Astrocyte of the spinal cord (primary cell): Measurements from ENCODE around the gene PHOX2A.

Experiments used
- DNase-seq: peaks from one replicate; pipeline ENCODE4 v3.0.0; 2011; ENCODE audit warnings: low read depth, low spot score
- H3K4me3 ChIP-seq: 2 replicates; pipeline ENCODE4 v1.5.1; 2011; ENCODE audit warnings: low read depth, mild to moderate bottlenecking, low read length, moderate library complexity
- in situ Hi-C: cut with HindIII; loops from 2 replicates; pipeline ENCODE4 v1.10.0; 2017; ENCODE audit warnings: low sequenced_read_pairs
- TF ChIP-seq, protein P1 (sequence below): IDR thresholded peaks from 2 replicates; pipeline ENCODE4 v1.5.1; 2012; ENCODE audit warnings: low read depth, mild to moderate bottlenecking, low read length, inconsistent platforms

PHOX2A gene

DNA sequence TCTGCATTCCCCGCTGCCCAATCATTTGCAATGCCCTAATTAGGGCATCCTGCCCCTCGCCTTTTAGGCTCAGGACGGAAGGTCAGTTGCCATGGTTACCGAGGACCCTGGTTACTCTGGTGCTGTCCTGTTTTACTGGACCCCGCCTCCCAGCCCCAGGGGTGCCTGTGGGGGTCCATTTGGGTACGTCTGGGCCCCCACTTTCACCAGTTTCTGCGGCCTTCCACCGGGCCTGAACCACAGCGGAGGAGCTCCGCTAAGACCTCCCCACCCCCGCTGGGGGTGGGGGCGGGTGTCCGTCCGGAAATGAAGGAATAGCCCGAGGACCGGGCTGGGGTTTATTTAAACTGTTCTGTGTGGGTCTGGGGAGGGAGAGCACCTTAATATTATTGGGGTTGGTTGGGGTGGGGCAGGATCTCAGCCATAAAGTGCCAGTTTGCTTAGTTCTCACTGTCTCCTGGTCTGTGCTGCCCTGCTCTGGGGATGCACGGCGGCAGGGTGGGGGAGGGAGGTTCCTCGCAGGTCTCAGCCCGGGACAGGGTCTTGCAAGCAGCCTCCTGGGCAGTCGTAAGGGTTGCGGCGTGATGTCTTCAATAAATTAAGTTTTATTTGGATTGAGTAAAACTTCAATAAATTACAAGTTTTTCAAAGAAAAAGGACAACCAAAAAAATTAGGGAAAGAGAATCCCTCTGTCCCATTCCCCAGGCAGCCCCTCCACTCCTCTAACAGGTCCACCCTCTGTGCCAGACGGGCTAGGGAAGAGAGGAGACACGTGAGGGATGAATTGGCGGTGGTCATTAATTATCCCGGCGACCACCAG lies 5.3 kb downstream of the PHOX2A start:
- TF ChIP-seq, protein P1, sequence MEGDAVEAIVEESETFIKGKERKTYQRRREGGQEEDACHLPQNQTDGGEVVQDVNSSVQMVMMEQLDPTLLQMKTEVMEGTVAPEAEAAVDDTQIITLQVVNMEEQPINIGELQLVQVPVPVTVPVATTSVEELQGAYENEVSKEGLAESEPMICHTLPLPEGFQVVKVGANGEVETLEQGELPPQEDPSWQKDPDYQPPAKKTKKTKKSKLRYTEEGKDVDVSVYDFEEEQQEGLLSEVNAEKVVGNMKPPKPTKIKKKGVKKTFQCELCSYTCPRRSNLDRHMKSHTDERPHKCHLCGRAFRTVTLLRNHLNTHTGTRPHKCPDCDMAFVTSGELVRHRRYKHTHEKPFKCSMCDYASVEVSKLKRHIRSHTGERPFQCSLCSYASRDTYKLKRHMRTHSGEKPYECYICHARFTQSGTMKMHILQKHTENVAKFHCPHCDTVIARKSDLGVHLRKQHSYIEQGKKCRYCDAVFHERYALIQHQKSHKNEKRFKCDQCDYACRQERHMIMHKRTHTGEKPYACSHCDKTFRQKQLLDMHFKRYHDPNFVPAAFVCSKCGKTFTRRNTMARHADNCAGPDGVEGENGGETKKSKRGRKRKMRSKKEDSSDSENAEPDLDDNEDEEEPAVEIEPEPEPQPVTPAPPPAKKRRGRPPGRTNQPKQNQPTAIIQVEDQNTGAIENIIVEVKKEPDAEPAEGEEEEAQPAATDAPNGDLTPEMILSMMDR = no peak
- DNase-seq = no peak
- no peak overlapping the region for H3K4me3 ChIP-seq
- in situ Hi-C loops = no loop called here

DNA sequence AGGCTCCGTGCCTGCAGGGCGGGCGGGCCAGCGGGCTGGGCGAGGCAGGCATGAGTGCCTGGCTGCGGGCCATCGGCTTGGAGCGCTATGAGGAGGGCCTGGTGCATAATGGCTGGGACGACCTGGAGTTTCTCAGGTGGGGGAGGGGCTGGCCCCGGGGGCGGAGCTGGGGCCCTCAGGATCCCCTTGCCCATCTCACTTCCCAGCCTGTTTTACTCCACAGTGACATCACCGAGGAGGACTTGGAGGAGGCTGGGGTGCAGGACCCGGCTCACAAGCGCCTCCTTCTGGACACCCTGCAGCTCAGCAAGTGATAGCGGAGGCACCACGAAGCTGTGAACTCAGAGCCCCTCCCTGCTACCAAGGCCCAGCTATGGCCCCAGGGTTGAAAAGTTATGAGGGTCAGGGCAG lies 5.9 kb downstream of the PHOX2A start:
- H3K4me3 ChIP-seq = no peak overlapping the region
- TF ChIP-seq, protein P1 = peak; percentile 87
- peak; percentile 67 for DNase-seq
- in situ Hi-C loops = no loop called here

DNA sequence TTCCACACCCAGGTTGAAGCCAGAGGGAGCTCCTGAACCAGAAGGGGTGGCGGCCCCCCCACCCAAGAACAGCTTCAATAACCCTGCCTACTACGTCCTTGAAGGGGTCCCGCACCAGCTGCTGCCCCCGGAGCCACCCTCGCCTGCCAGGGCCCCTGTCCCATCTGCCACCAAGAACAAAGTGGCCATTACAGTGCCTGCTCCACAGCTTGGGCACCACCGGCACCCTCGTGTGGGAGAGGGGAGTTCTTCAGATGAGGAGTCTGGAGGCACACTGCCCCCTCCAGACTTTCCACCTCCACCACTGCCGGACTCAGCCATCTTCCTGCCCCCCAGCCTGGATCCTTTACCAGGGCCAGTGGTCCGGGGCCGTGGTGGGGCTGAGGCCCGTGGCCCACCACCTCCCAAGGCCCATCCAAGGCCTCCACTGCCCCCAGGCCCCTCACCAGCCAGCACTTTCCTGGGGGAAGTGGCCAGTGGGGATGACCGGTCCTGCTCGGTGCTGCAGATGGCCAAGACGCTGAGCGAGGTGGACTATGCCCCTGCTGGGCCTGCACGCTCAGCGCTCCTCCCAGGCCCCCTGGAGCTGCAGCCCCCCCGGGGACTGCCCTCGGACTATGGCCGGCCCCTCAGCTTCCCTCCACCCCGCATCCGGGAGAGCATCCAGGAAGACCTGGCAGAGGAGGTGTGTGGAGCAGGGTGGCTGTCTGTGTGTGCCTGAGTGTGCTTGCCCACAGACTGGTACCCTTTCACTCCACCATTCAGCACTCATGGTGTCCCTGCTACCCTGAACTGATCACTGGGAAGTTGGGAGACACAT lies 6.7 kb downstream of the PHOX2A start:
- in situ Hi-C loops = no loop called here
- TF ChIP-seq, protein P1 = no peak
- DNase-seq = no peak
- H3K4me3 ChIP-seq = no peak overlapping the region

DNA sequence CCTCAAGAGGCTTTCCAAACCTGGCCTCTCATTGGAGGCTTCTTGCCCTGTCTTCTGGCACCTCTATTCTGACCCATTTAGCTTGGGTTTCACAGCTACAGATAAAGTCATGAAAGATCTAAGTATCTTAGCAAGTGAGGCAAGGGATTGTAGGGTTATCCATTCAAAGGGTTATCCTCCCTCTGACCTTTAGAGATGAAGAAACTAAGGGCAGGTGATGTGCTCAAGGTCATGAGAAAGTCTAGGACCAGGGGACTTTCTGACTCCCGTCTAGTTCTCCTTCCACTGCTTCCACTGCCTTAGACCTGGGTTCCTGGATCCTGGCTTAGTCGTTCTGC lies 7.2 kb downstream of the PHOX2A start:
- TF ChIP-seq, protein P1 = no peak
- no peak for DNase-seq
- in situ Hi-C loops = no loop called here
- H3K4me3 ChIP-seq = no peak overlapping the region

DNA sequence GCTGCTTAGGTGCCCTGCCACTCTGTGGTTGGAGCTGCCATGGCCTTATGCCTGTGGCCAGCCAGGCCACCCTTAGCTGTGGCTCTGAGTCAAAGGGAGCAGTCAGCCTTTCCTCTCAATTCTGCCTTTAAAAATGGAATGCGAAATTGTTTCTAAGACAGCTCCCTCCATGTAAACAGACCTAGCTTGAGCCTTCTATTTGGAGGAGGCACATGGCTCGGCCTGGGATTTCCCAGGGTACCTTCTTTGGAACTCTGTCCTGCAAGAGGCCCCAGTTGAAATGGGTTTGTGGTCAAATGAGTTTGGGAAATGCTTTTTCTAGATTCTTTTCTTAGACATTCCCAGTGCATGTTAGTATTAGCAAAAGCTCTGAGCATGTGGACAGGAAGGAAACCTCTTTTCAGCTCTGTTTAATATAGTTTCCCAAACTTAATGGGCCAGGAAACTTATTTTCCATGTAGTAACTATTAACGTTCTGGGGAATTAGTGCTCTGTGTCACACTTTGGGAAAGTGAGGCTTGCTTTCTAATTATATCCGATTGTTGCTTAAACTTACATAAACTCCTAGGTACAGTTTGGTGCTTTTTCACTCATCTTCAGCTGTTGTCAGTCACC lies 7.8 kb downstream of the PHOX2A start:
- H3K4me3 ChIP-seq = no peak overlapping the region
- no peak for DNase-seq
- TF ChIP-seq, protein P1 = no peak
- in situ Hi-C loops = no loop called here

DNA sequence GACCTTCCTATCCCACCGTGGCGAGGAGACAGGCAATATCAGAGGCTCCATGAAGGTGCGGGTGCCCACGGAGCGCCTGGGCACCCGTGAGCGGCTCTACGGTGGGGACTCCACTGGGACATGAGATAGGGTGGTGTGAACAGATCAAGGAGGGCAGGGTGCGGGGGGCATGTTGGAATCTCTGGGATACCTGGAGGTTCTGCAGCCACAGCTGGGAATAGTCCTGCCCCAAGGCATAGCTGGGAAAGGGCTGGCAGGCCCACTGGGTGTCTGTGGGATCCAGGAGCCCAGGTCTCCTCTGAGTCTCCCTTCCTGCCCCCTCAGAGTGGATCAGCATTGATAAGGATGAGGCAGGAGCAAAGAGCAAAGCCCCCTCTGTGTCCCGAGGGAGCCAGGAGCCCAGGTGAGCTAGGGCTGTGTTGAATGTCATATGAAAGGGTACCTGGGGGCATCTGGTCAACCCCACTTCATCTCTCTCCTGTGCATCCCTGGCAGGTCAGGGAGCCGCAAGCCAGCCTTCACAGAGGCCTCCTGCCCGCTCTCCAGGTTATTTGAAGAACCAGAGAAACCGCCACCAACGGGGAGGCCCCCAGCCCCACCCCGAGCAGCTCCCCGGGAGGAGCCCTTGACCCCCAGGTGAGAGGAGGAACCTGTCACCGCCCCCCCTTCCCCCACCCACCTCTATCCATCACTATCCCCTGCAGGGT lies 8.5 kb downstream of the PHOX2A start:
- DNase-seq = no peak
- no peak overlapping the region for H3K4me3 ChIP-seq
- in situ Hi-C loops = no loop called here
- TF ChIP-seq, protein P1 = no peak
